Fibroblast of lung (primary cell): Measurements from ENCODE around the gene LYPD6.

Source experiments
- CTCF ChIP-seq, 2 donors: IDR thresholded peaks in 1 of 2; conservative IDR thresholded peaks in 1 of 2; 1 replicate in 1 of 2; 2 replicates in 1 of 2; pipeline ENCODE4 v1.5.1; 2011 to 2012; ENCODE audit warnings: low read length in 2 of 2, control low read depth in 1 of 2, inconsistent platforms in 1 of 2, low read depth in 1 of 2, mild to moderate bottlenecking in 1 of 2
- EZH2 ChIP-seq: IDR thresholded peaks from 2 replicates; pipeline ENCODE4 v1.5.1; 2012; ENCODE audit warnings: low read length, control low read depth, mild to moderate bottlenecking; ENCODE audit errors: missing control alignments

- TF ChIP-seq CTCF (conservative IDR thresholded peaks at IDR 0.05 in 1 of 2, IDR thresholded peaks at IDR 0.05 in 1 of 2; ENCODE audit: low read depth in 1 of 2, low read length in 2 of 2) (no peak), EZH2 (no peak)
Measured at GRCh38 chr2:149342509-149342908, 12.1 kb downstream of the LYPD6 start.
